Measurements from ENCODE around the gene RAD51B.

DNA sequence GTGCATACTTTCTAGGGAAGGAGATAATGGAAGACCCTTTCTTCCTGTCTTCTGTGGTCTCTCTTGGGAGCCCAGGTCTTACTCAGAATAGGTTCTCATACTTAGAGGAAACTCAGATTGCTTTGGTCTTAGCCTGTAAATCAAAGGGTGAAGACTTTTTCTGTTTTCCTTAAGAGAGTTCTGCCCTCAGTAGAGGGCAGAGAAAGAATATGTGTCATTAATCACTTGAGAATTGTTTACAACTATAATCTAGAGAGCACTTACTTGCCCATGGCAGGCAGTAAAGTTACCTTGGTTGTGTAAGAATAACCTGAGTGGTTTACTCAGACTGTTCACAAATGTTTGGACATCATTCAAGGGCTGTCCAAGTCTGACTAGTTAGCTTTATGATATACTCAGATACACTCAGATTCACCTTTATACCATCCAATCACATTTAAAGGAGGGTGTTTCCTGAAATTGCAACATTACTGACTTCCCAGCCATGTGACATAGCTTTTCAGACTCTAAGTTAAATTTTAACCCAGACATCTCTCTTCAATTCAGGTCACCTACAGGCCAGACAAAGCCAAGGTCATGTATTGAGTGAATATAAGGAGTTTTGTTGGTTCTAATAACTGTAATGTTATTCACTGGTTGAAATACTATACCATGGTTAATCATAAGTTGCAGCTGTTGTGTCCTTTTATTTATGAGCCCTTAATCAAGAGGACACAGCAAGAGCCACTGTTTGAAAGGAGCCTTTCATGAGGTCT, 372.2 kb downstream of the RAD51B start:
- TF ChIP-seq, protein P1, sequence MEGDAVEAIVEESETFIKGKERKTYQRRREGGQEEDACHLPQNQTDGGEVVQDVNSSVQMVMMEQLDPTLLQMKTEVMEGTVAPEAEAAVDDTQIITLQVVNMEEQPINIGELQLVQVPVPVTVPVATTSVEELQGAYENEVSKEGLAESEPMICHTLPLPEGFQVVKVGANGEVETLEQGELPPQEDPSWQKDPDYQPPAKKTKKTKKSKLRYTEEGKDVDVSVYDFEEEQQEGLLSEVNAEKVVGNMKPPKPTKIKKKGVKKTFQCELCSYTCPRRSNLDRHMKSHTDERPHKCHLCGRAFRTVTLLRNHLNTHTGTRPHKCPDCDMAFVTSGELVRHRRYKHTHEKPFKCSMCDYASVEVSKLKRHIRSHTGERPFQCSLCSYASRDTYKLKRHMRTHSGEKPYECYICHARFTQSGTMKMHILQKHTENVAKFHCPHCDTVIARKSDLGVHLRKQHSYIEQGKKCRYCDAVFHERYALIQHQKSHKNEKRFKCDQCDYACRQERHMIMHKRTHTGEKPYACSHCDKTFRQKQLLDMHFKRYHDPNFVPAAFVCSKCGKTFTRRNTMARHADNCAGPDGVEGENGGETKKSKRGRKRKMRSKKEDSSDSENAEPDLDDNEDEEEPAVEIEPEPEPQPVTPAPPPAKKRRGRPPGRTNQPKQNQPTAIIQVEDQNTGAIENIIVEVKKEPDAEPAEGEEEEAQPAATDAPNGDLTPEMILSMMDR (IDR thresholded peaks at IDR 0.05) = no peak
- no peak for TF ChIP-seq POLR2A (IDR thresholded peaks at IDR 0.05)
